AG09309 (cell line): ENCODE data around the gene THEM4.

Source experiments
- DNase-seq: peaks from one replicate; pipeline ENCODE4 v3.0.0-alpha.2; 2010; ENCODE audit warnings: low read depth
- H3K4me3 ChIP-seq: 2 replicates; pipeline ENCODE4 v1.5.1; 2011; ENCODE audit warnings: mild to moderate bottlenecking, low read depth, low read length, moderate library complexity; ENCODE audit not compliant: control insufficient read depth
- TF ChIP-seq, protein P1 (sequence below): IDR thresholded peaks from 2 replicates; pipeline ENCODE4 v1.5.1; 2011; ENCODE audit warnings: mild to moderate bottlenecking, low read depth, low read length, inconsistent platforms; ENCODE audit not compliant: insufficient read depth, control insufficient read depth; ENCODE audit errors: missing control alignments

THEM4 gene

DNA sequence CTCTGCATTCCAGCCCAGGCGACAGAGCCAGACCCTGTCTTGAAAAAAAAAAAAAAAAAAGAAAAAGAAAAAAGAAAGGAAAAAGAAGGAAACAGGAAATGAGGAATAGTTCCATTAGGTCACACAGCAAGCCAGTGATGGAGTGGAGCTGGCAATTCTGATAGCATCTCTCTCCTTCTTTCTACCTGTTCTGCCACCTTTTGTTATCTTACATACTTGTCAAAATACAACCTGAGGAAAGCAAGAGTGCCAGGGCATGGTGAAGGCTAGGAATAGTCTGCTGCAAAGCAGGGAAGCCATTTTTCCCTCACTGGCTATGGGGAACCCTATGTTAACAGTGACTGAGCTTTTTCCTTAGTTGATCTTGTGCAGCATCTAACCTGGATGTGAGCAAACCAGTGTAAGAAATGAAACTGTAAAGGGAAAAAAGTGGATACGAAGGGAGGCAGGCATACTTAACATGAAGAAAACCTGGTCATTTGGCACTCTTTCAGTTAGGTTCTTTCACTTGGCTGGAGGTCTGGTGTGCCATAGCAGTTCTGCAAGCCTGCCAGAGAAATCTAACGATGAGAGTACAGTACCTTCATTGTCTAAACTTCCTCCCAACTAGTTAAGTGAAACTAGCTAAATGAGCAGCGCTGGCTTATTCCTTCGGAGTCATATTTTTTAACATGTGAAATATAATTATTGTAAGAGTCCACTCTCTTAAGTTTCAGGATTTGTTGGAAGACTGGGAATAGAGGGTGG lies 37.9 kb downstream of the THEM4 start:
- H3K4me3 ChIP-seq = no peak overlapping the region
- TF ChIP-seq, protein P1, sequence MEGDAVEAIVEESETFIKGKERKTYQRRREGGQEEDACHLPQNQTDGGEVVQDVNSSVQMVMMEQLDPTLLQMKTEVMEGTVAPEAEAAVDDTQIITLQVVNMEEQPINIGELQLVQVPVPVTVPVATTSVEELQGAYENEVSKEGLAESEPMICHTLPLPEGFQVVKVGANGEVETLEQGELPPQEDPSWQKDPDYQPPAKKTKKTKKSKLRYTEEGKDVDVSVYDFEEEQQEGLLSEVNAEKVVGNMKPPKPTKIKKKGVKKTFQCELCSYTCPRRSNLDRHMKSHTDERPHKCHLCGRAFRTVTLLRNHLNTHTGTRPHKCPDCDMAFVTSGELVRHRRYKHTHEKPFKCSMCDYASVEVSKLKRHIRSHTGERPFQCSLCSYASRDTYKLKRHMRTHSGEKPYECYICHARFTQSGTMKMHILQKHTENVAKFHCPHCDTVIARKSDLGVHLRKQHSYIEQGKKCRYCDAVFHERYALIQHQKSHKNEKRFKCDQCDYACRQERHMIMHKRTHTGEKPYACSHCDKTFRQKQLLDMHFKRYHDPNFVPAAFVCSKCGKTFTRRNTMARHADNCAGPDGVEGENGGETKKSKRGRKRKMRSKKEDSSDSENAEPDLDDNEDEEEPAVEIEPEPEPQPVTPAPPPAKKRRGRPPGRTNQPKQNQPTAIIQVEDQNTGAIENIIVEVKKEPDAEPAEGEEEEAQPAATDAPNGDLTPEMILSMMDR = no peak
- DNase-seq = no peak

DNA sequence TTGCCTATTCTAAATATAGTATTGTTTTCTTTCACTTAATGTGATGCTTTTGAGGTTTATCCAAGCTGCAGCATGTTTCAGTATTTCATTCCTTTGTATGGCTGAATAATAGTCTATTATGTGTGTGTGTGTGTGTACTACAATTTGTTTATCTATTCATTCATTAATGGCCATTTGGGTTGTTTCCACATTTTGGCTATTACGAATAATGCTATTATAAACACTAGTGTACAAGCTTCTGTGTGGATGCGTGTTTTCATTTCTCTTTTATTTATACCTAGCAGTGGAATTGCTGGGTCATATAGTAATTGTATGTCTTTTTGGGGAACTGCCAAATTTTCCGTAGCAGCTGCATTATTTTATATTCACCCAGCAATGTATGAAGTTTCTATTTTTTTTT lies 40.8 kb downstream of the THEM4 start:
- DNase-seq = no peak
- no peak overlapping the region for H3K4me3 ChIP-seq
- TF ChIP-seq, protein P1 = no peak

DNA sequence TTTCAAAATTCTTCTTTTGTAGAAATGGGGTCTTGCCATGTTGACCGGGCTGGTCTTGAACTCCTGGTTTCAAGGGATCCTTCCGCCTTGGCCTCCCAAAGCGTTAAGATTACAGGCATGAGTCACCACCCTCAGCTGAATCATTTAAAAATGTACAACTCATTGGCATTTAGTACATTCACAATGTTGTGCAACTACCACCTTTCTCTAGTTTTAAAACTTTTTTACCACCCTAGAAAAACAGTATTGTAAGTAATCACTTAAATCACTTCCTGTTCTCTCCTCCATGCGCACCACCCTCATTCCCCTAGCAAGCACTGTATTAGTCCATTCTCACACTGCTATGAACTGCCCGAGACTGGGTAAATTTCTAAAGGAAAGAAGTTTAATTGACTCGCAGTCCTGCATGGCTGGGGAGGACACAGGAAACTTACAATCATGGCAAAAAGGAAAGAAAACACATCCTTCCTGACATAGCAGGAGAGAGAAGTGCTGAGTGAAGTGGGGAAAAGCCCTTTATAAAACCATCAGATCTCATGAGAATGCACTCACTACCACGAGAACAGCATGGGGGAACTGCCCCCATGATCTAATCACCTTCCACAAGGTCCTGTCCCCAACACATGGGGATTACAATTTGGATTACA lies 41.4 kb downstream of the THEM4 start:
- peak; percentile 57 for DNase-seq
- H3K4me3 ChIP-seq = no peak overlapping the region
- TF ChIP-seq, protein P1 = no peak

DNA sequence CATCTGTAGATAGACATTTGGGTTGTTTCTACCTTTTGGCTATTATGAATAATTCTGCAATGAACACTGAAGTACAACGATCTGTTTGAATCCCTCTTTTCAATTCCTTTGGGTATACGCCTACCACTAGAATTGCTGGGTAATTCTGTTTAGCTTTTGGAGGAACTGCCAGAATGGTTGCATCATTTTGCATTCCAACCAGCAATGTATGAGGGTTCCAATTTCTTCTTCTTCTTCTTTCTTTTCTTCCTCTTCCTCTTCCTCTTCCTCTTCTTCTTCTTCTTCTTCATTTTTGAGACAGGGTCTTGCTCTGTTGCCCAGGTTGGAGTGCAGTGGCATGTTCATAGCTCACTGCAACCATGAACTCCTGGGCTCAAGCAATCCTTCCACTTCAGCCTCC lies 42.0 kb downstream of the THEM4 start:
- no peak overlapping the region for H3K4me3 ChIP-seq
- TF ChIP-seq, protein P1 = no peak
- DNase-seq = no peak

DNA sequence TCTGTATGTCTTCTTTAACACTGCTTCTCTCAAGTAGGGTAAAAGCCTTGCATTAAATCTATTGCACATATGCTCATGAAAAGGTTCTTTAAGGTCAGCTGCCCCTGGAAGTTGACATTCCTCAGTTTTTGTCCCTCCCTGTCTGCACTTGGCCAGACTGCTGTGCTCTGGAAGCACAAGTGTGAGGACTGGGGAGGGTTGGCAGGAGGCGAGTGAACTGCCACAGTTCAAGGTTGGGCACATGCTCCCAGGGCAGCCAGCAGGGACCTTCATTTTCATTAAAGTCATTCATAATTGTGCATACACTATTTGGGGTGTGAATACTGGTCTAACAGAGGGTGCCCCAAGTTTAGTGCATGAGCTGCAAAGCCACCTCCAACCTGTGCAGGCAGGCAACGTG lies 44.9 kb downstream of the THEM4 start:
- no peak overlapping the region for H3K4me3 ChIP-seq
- no peak for DNase-seq
- TF ChIP-seq, protein P1 = no peak

DNA sequence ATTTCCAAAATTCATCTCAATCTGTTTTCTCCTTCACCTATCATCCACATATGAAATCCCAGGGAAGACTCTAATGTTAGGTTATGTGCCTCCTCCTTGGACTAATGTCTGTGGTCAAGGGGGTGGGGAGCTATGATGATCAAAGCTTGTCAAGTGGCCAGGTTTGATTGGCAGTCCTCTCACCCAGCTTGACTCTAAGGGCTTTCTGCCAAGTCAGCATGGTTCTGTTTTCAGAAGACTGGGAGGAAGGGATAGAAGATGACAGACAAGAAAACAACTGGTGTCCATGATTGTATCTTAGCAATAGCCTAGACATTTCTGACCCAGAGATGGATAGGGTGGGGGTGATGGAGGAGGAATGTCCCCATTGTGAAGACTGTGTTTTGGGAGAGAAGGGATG lies 46.7 kb downstream of the THEM4 start:
- TF ChIP-seq, protein P1 = no peak
- DNase-seq = no peak
- no peak overlapping the region for H3K4me3 ChIP-seq
